HG03064 (cell line): ENCODE results near the gene SOST.

Source experiments
- ATAC-seq: cut with Tn5 transposase; IDR thresholded peaks from one replicate; pipeline ENCODE4 v1.9.1; 2021; ENCODE audit warnings: low read depth; ENCODE audit not compliant: unreplicated experiment

Gene SOST

GRCh38 chr17:43710101-43710500, 48.5 kb downstream of the SOST start:
- ATAC-seq, result no peak

GRCh38 chr17:43709210-43709609, 49.4 kb downstream of the SOST start:
- ATAC-seq, result no peak

GRCh38 chr17:43707184-43707583, 51.4 kb downstream of the SOST start:
- ATAC-seq, result no peak

GRCh38 chr17:43706235-43706634, 52.4 kb downstream of the SOST start:
- no peak for ATAC-seq
